Astrocyte of the cerebellum (primary cell): ENCODE data around the gene LHFPL3.
"Not testable (repeated sequence)": the region's sequence is repeated elsewhere in the genome, so short reads cannot be mapped to it uniquely, and the experiment has no call there.

ENCODE experiments used
- DNase-seq: peaks from one replicate; pipeline ENCODE4 v3.0.0-alpha.2; 2011; ENCODE audit warnings: low read depth
- H3K4me3 ChIP-seq: 2 replicates; pipeline ENCODE4 v1.5.1; 2011; ENCODE audit warnings: mild to moderate bottlenecking, low read depth, low read length, moderate library complexity
- CTCF ChIP-seq: IDR thresholded peaks from 2 replicates; pipeline ENCODE4 v1.5.1; 2012; ENCODE audit warnings: low read length, low read depth, moderate library complexity, mild to moderate bottlenecking; ENCODE audit errors: missing control alignments
- in situ Hi-C: cut with HindIII; loops from 2 replicates; pipeline ENCODE4 v1.10.0; 2017; ENCODE audit warnings: low sequenced_read_pairs

The LHFPL3 gene

GRCh38 chr7:104694710-104695109, 366.3 kb downstream of the LHFPL3 start:
- no peak for DNase-seq
- TF ChIP-seq CTCF, result no peak
- no peak overlapping the region for H3K4me3 ChIP-seq
- in situ Hi-C loops, result no loop called here

- in situ Hi-C loops, result no loop called here
- no peak for TF ChIP-seq CTCF
- DNase-seq, result no peak
- no peak overlapping the region for H3K4me3 ChIP-seq
Measured at GRCh38 chr7:104695563-104695962, 367.2 kb downstream of the LHFPL3 start.

GRCh38 chr7:104700336-104700735, 371.9 kb downstream of the LHFPL3 start:
- no peak overlapping the region for H3K4me3 ChIP-seq
- in situ Hi-C loops, result no loop called here
- TF ChIP-seq CTCF, result no peak
- DNase-seq, result no peak

GRCh38 chr7:104721027-104721426, 392.6 kb downstream of the LHFPL3 start:
- in situ Hi-C loops, H3K4me3 ChIP-seq, DNase-seq: not testable (repeated sequence)

- no peak for DNase-seq
- TF ChIP-seq CTCF, result no peak
- in situ Hi-C loops, result no loop called here
- no peak overlapping the region for H3K4me3 ChIP-seq
Measured at GRCh38 chr7:104723001-104723400, 394.6 kb downstream of the LHFPL3 start.

- no peak for DNase-seq
- no peak for TF ChIP-seq CTCF
- H3K4me3 ChIP-seq, result no peak overlapping the region
- in situ Hi-C loops, result no loop called here
Measured at GRCh38 chr7:104758504-104758903, 430.1 kb downstream of the LHFPL3 start.

- no peak overlapping the region for H3K4me3 ChIP-seq
- no peak for TF ChIP-seq CTCF
- in situ Hi-C loops, result no loop called here
- no peak for DNase-seq
Measured at GRCh38 chr7:104761892-104762291, 433.5 kb downstream of the LHFPL3 start.
